Measurements from ENCODE around the gene MTA3.
"Not testable (repeated sequence)": the region's sequence is repeated elsewhere in the genome, so short reads cannot be mapped to it uniquely, and the experiment has no call there.

Gene MTA3

GRCh38 chr2:42642371-42642770 is 73.9 kb downstream of the MTA3 start:
- not testable (repeated sequence) for H3K36me3 ChIP-seq (ENCODE audit: control insufficient read depth, insufficient read depth, low read length); H3K4me3 ChIP-seq (ENCODE audit: low read length); H3K9ac ChIP-seq (ENCODE audit: low read length); H3K23ac ChIP-seq (ENCODE audit: low read length); H3K27ac ChIP-seq (ENCODE audit: low read depth, low read length); H3K4me1 ChIP-seq (ENCODE audit: control insufficient read depth, low read depth, low read length); H3K56ac ChIP-seq (ENCODE audit: low read length); H3K18ac ChIP-seq (ENCODE audit: low read length); H2BK5ac ChIP-seq (ENCODE audit: low read length); H3K79me1 ChIP-seq (ENCODE audit: low read length); H2AK5ac ChIP-seq (ENCODE audit: low read length); H2BK120ac ChIP-seq (ENCODE audit: low read depth, low read length); DNase-seq; H3K27me3 ChIP-seq (ENCODE audit: insufficient read depth, low read length, poor library complexity); H4K5ac ChIP-seq (ENCODE audit: low read length); H3K4me2 ChIP-seq (ENCODE audit: low read length); H3K4ac ChIP-seq (ENCODE audit: low read depth, low read length); H4K8ac ChIP-seq (ENCODE audit: low read depth, low read length); H2BK15ac ChIP-seq (replicated peaks; ENCODE audit: low read depth); H3K79me2 ChIP-seq (ENCODE audit: control insufficient read depth, insufficient read depth, low read length)
- no CpG with 5 or more reads among the region's 2 CpGs for WGBS (ENCODE audit: extremely low coverage, insufficient coverage, low lambda C conversion rate)

GRCh38 chr2:42645551-42645950 is 77.1 kb downstream of the MTA3 start:
- Histone ChIP-seq H3K9ac (ENCODE audit: low read length) (no peak overlapping the region), H3K4me3 (ENCODE audit: low read length) (no peak overlapping the region), H2BK15ac (replicated peaks; ENCODE audit: low read depth) (no peak overlapping the region), H3K79me1 (ENCODE audit: low read length) (no peaks in the 10 kb centered on the region), H3K79me2 (ENCODE audit: control insufficient read depth, insufficient read depth, low read length) (no peaks in the 10 kb centered on the region), H3K18ac (ENCODE audit: low read length) (no peak overlapping the region), H3K4me2 (ENCODE audit: low read length) (no peak overlapping the region), H3K4me1 (ENCODE audit: control insufficient read depth, low read depth, low read length) (no peaks in the 10 kb centered on the region), H3K4ac (ENCODE audit: low read depth, low read length) (no peak overlapping the region), H3K56ac (ENCODE audit: low read length) (no peak overlapping the region), H3K27me3 (ENCODE audit: insufficient read depth, low read length, poor library complexity) (no peaks in the 10 kb centered on the region), H3K23ac (ENCODE audit: low read length) (no peak overlapping the region), H2BK120ac (ENCODE audit: low read depth, low read length) (no peak overlapping the region), H4K5ac (ENCODE audit: low read length) (no peak overlapping the region), H3K36me3 (ENCODE audit: control insufficient read depth, insufficient read depth, low read length) (peaks cover 3% of the 10 kb centered on the region), H3K27ac (ENCODE audit: low read depth, low read length) (no peak overlapping the region), H4K8ac (ENCODE audit: low read depth, low read length) (no peak overlapping the region), H2BK5ac (ENCODE audit: low read length) (no peak overlapping the region), H2AK5ac (ENCODE audit: low read length) (no peak overlapping the region)
- WGBS (ENCODE audit: extremely low coverage, insufficient coverage, low lambda C conversion rate) = no CpG with 5 or more reads among the region's 2 CpGs
- no peak for DNase-seq

GRCh38 chr2:42648796-42649195 is 80.4 kb downstream of the MTA3 start:
- H4K5ac ChIP-seq (ENCODE audit: low read length) = no peak overlapping the region
- peaks cover 3% of the 10 kb centered on the region for H3K36me3 ChIP-seq (ENCODE audit: control insufficient read depth, insufficient read depth, low read length)
- DNase-seq = no peak
- H2AK5ac ChIP-seq (ENCODE audit: low read length) = no peak overlapping the region
- H3K4me1 ChIP-seq (ENCODE audit: control insufficient read depth, low read depth, low read length) = no peaks in the 10 kb centered on the region
- peaks cover 2% of the 10 kb centered on the region for H3K79me2 ChIP-seq (ENCODE audit: control insufficient read depth, insufficient read depth, low read length)
- WGBS (ENCODE audit: extremely low coverage, insufficient coverage, low lambda C conversion rate) = no CpG with 5 or more reads among the region's 8 CpGs
- H3K56ac ChIP-seq (ENCODE audit: low read length) = no peak overlapping the region
- H3K4ac ChIP-seq (ENCODE audit: low read depth, low read length) = no peak overlapping the region
- no peak overlapping the region for H3K27ac ChIP-seq (ENCODE audit: low read depth, low read length)
- H2BK5ac ChIP-seq (ENCODE audit: low read length) = no peak overlapping the region
- no peak overlapping the region for H4K8ac ChIP-seq (ENCODE audit: low read depth, low read length)
- H2BK15ac ChIP-seq (replicated peaks; ENCODE audit: low read depth) = no peak overlapping the region
- no peak overlapping the region for H3K4me3 ChIP-seq (ENCODE audit: low read length)
- H3K4me2 ChIP-seq (ENCODE audit: low read length) = no peak overlapping the region
- H3K23ac ChIP-seq (ENCODE audit: low read length) = no peak overlapping the region
- peaks cover 2% of the 10 kb centered on the region for H3K79me1 ChIP-seq (ENCODE audit: low read length)
- H2BK120ac ChIP-seq (ENCODE audit: low read depth, low read length) = no peak overlapping the region
- no peak overlapping the region for H3K18ac ChIP-seq (ENCODE audit: low read length)
- no peaks in the 10 kb centered on the region for H3K27me3 ChIP-seq (ENCODE audit: insufficient read depth, low read length, poor library complexity)
- H3K9ac ChIP-seq (ENCODE audit: low read length) = no peak overlapping the region

- Histone ChIP-seq H3K4ac (ENCODE audit: low read depth, low read length) (no peak overlapping the region), H3K4me2 (ENCODE audit: low read length) (no peak overlapping the region), H3K27me3 (ENCODE audit: insufficient read depth, low read length, poor library complexity) (no peaks in the 10 kb centered on the region), H2BK5ac (ENCODE audit: low read length) (no peak overlapping the region), H3K9ac (ENCODE audit: low read length) (no peak overlapping the region), H3K27ac (ENCODE audit: low read depth, low read length) (no peak overlapping the region), H3K79me2 (ENCODE audit: control insufficient read depth, insufficient read depth, low read length) (peaks cover 2% of the 10 kb centered on the region), H3K4me3 (ENCODE audit: low read length) (no peak overlapping the region), H4K8ac (ENCODE audit: low read depth, low read length) (no peak overlapping the region), H3K23ac (ENCODE audit: low read length) (no peak overlapping the region), H3K4me1 (ENCODE audit: control insufficient read depth, low read depth, low read length) (no peaks in the 10 kb centered on the region), H2BK15ac (replicated peaks; ENCODE audit: low read depth) (no peak overlapping the region), H2AK5ac (ENCODE audit: low read length) (no peak overlapping the region), H3K79me1 (ENCODE audit: low read length) (peaks cover 5% of the 10 kb centered on the region), H3K18ac (ENCODE audit: low read length) (no peak overlapping the region), H3K36me3 (ENCODE audit: control insufficient read depth, insufficient read depth, low read length) (peaks cover 1% of the 10 kb centered on the region), H4K5ac (ENCODE audit: low read length) (no peak overlapping the region), H3K56ac (ENCODE audit: low read length) (no peak overlapping the region), H2BK120ac (ENCODE audit: low read depth, low read length) (no peak overlapping the region)
- DNase-seq = no peak
- no CpG with 5 or more reads among the region's 1 CpG for WGBS (ENCODE audit: extremely low coverage, insufficient coverage, low lambda C conversion rate)
These were observed 82.6 kb downstream of the MTA3 start for GRCh38 chr2:42651057-42651456.

GRCh38 chr2:42652086-42652485 is 83.7 kb downstream of the MTA3 start:
- no peaks in the 10 kb centered on the region for H3K4me1 ChIP-seq (ENCODE audit: control insufficient read depth, low read depth, low read length)
- peaks cover 5% of the 10 kb centered on the region for H3K79me1 ChIP-seq (ENCODE audit: low read length)
- H2BK5ac ChIP-seq (ENCODE audit: low read length) = no peak overlapping the region
- H3K4me2 ChIP-seq (ENCODE audit: low read length) = no peak overlapping the region
- H3K27ac ChIP-seq (ENCODE audit: low read depth, low read length) = no peak overlapping the region
- no peak overlapping the region for H2BK120ac ChIP-seq (ENCODE audit: low read depth, low read length)
- H3K27me3 ChIP-seq (ENCODE audit: insufficient read depth, low read length, poor library complexity) = no peaks in the 10 kb centered on the region
- no peak overlapping the region for H2AK5ac ChIP-seq (ENCODE audit: low read length)
- H3K23ac ChIP-seq (ENCODE audit: low read length) = no peak overlapping the region
- DNase-seq = no peak
- no peak overlapping the region for H3K4me3 ChIP-seq (ENCODE audit: low read length)
- H3K9ac ChIP-seq (ENCODE audit: low read length) = peak overlapping the region; percentile 15
- no peak overlapping the region for H4K8ac ChIP-seq (ENCODE audit: low read depth, low read length)
- H3K36me3 ChIP-seq (ENCODE audit: control insufficient read depth, insufficient read depth, low read length) = no peaks in the 10 kb centered on the region
- H4K5ac ChIP-seq (ENCODE audit: low read length) = no peak overlapping the region
- H3K56ac ChIP-seq (ENCODE audit: low read length) = peak overlapping the region; percentile 63
- H3K18ac ChIP-seq (ENCODE audit: low read length) = no peak overlapping the region
- no peak overlapping the region for H3K4ac ChIP-seq (ENCODE audit: low read depth, low read length)
- peaks cover 2% of the 10 kb centered on the region for H3K79me2 ChIP-seq (ENCODE audit: control insufficient read depth, insufficient read depth, low read length)
- no CpG with 5 or more reads among the region's 6 CpGs for WGBS (ENCODE audit: extremely low coverage, insufficient coverage, low lambda C conversion rate)
- H2BK15ac ChIP-seq (replicated peaks; ENCODE audit: low read depth) = no peak overlapping the region

- Histone ChIP-seq H3K56ac (ENCODE audit: low read length) (peak overlapping the region; percentile 35), H3K27me3 (ENCODE audit: insufficient read depth, low read length, poor library complexity) (no peaks in the 10 kb centered on the region), H2AK5ac (ENCODE audit: low read length) (no peak overlapping the region), H3K27ac (ENCODE audit: low read depth, low read length) (no peak overlapping the region), H3K4me2 (ENCODE audit: low read length) (no peak overlapping the region), H3K9ac (ENCODE audit: low read length) (no peak overlapping the region), H3K18ac (ENCODE audit: low read length) (no peak overlapping the region), H3K79me2 (ENCODE audit: control insufficient read depth, insufficient read depth, low read length) (peaks cover 2% of the 10 kb centered on the region), H2BK5ac (ENCODE audit: low read length) (no peak overlapping the region), H2BK15ac (replicated peaks; ENCODE audit: low read depth) (no peak overlapping the region), H3K4me3 (ENCODE audit: low read length) (no peak overlapping the region), H3K23ac (ENCODE audit: low read length) (no peak overlapping the region), H3K4ac (ENCODE audit: low read depth, low read length) (no peak overlapping the region), H4K8ac (ENCODE audit: low read depth, low read length) (no peak overlapping the region), H4K5ac (ENCODE audit: low read length) (no peak overlapping the region), H3K79me1 (ENCODE audit: low read length) (peaks cover 5% of the 10 kb centered on the region), H3K4me1 (ENCODE audit: control insufficient read depth, low read depth, low read length) (no peaks in the 10 kb centered on the region), H2BK120ac (ENCODE audit: low read depth, low read length) (no peak overlapping the region), H3K36me3 (ENCODE audit: control insufficient read depth, insufficient read depth, low read length) (no peaks in the 10 kb centered on the region)
- DNase-seq = no peak
- no CpG with 5 or more reads among the region's 5 CpGs for WGBS (ENCODE audit: extremely low coverage, insufficient coverage, low lambda C conversion rate)
These were observed 84.6 kb downstream of the MTA3 start for GRCh38 chr2:42653039-42653438.

All from mesendoderm (in vitro differentiated cells).